GM12878 (cell line): Measurements from ENCODE around the gene COL4A1. TPM values are rescaled to one million over a fixed set of nuclear protein-coding genes. Genes with fewer than 3 reads are reported as not detected.
A peak's percentile ranks its signal among the peaks of the same experiment; 100 is the strongest.

ENCODE experiments used
- NR2C1 ChIP-seq: fragments of 450-650 bp; IDR thresholded peaks from 2 replicates; pipeline ENCODE4 v1.6.1; 2017; ENCODE audit warnings: antibody characterized with exemption, mild to moderate bottlenecking, moderate library complexity
- SUZ12 ChIP-seq: fragments of 200-600 bp; sonication (generic); IDR thresholded peaks from one replicate; pipeline ENCODE4 v1.6.1; 2018; ENCODE audit warnings: antibody characterized with exemption, mild to moderate bottlenecking; ENCODE audit not compliant: unreplicated experiment
- polyA plus RNA-seq, 11 experiments: library from polyadenylated mRNA; depleted of rRNA in 4 of 11; unstranded in 6 of 11; stranded (reverse) in 5 of 11; fragments of >200 nt; fragmentation: Nextera tagmentation in 4 of 11; fragmentation: Illumina TruSeq in 1 of 11; extraction: Ambion mirVana in 4 of 11; extraction: Trizol in 1 of 11; gene quantifications; 1 replicate in 1 of 11; 2 replicates in 10 of 11; pipeline versions ENCODE4 v1.2.1 to v1.2.3, GENCODE V29; 2011 to 2016; ENCODE audit warnings: inconsistent platforms in 2 of 11, missing spikeins in 2 of 11, low read depth in 1 of 11
- total RNA-seq, 4 experiments: library from RNA; depleted of rRNA in 3 of 4; stranded (reverse); fragments of >200 nt in 3 of 4; fragmentation: Illumina TruSeq in 1 of 4; extraction: Trizol in 1 of 4; gene quantifications; 2 replicates each; pipeline versions ENCODE4 v1.2.1 to v1.2.3, GENCODE V29; 2013 to 2021
- TF ChIP-seq, protein P1 (sequence below): fragments of 450-650 bp; IDR thresholded peaks from 2 replicates; pipeline ENCODE4 v1.6.1; 2017; ENCODE audit warnings: mild to moderate bottlenecking, moderate library complexity
- TF ChIP-seq, protein P2 (sequence below): fragments of 450-650 bp; IDR thresholded peaks from 2 replicates; pipeline ENCODE4 v1.6.1; 2017; ENCODE audit warnings: mild to moderate bottlenecking

Gene COL4A1
- total and polyA plus RNA-seq, 10 of the 15 experiments (the other 5 are each of a cell fraction or from before 2014, with no cell fraction given), result 0.07 to 0.31 (median 0.13) TPM; not detected in 6

DNA sequence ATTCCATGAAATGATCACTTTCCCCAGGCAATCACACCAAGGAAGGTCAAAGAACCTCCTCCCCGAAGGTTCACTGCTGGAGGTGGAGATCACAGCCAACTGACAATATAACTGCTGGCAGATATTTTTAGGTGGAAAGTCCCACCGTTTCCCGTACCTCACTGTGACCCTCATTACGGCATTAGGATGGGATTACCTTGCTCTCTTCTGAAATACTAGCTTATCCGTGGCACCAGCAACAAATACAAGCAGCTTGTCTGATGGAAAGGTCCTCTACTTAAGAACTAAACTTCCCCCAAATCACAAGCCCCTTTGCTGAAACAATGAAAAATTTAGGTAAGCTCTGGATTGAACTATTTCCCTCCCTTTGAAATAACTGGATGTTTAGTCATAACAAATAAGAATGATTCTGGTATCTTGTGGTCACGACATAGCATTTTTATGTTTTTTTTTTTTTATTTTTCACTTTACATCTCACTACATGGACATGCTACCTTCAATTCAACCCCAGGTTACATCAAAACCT, 178.9 kb downstream of the COL4A1 start (continued):
- TF ChIP-seq, protein P1, sequence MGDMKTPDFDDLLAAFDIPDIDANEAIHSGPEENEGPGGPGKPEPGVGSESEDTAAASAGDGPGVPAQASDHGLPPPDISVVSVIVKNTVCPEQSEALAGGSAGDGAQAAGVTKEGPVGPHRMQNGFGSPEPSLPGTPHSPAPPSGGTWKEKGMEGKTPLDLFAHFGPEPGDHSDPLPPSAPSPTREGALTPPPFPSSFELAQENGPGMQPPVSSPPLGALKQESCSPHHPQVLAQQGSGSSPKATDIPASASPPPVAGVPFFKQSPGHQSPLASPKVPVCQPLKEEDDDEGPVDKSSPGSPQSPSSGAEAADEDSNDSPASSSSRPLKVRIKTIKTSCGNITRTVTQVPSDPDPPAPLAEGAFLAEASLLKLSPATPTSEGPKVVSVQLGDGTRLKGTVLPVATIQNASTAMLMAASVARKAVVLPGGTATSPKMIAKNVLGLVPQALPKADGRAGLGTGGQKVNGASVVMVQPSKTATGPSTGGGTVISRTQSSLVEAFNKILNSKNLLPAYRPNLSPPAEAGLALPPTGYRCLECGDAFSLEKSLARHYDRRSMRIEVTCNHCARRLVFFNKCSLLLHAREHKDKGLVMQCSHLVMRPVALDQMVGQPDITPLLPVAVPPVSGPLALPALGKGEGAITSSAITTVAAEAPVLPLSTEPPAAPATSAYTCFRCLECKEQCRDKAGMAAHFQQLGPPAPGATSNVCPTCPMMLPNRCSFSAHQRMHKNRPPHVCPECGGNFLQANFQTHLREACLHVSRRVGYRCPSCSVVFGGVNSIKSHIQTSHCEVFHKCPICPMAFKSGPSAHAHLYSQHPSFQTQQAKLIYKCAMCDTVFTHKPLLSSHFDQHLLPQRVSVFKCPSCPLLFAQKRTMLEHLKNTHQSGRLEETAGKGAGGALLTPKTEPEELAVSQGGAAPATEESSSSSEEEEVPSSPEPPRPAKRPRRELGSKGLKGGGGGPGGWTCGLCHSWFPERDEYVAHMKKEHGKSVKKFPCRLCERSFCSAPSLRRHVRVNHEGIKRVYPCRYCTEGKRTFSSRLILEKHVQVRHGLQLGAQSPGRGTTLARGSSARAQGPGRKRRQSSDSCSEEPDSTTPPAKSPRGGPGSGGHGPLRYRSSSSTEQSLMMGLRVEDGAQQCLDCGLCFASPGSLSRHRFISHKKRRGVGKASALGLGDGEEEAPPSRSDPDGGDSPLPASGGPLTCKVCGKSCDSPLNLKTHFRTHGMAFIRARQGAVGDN, result 0 out of 2 replicates have a peak, but pooled peaks have one; percentile 6
- TF ChIP-seq, protein P2, sequence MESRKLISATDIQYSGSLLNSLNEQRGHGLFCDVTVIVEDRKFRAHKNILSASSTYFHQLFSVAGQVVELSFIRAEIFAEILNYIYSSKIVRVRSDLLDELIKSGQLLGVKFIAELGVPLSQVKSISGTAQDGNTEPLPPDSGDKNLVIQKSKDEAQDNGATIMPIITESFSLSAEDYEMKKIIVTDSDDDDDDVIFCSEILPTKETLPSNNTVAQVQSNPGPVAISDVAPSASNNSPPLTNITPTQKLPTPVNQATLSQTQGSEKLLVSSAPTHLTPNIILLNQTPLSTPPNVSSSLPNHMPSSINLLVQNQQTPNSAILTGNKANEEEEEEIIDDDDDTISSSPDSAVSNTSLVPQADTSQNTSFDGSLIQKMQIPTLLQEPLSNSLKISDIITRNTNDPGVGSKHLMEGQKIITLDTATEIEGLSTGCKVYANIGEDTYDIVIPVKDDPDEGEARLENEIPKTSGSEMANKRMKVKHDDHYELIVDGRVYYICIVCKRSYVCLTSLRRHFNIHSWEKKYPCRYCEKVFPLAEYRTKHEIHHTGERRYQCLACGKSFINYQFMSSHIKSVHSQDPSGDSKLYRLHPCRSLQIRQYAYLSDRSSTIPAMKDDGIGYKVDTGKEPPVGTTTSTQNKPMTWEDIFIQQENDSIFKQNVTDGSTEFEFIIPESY, result no peak
- TF ChIP-seq SUZ12 (no peak), NR2C1 (no peak)
